HG02943 (cell line): ENCODE measurements around the gene PIK3R5.

Experiments used
- ATAC-seq: cut with Tn5 transposase; IDR thresholded peaks from one replicate; pipeline ENCODE4 v1.9.1; 2021; ENCODE audit warnings: mild to moderate bottlenecking, low read depth, moderate library complexity; ENCODE audit not compliant: unreplicated experiment

Gene PIK3R5

DNA sequence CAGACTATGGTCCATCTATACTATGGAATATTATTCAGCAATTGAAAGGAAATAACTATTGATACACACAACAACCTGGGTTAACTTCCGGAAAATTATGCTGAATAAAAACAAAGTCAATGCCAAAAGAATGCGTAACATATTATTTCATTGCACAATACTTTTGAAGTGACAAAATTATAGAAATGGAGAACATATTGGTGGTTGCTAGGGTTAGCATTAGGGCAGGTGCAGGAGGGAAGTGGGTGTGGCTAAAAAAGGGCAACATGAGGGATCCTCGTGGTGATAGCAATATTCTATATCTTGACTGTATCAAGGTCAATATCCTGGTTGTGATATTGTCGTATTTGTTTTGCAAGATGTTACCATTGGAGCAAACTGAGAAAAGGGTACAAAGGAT lies 34.9 kb downstream of the PIK3R5 start:
- no peak for ATAC-seq

GRCh38 chr17:8928347-8928746 lies 37.2 kb downstream of the PIK3R5 start:
- ATAC-seq = no peak

GRCh38 chr17:8927395-8927794 lies 38.1 kb downstream of the PIK3R5 start:
- no peak for ATAC-seq

DNA sequence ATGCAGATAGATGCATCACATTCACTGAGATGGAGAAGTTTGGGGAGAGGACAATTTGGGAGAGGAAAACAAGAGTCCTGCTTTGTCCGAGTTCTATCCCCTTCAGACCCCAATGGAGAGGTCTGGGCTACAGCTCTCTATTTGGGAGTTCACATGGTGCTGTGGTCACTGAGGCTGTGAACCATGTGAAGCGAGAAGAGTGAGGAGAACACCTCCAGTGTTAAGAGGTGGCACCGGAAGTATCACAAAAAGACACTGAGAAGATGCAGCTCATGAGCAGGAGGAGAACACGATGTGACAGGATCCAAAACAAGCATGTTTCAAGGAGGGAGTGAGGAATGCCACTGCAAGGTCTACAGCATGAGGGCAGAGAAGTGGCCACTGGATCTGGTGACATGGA lies 39.7 kb downstream of the PIK3R5 start:
- ATAC-seq = no peak

DNA sequence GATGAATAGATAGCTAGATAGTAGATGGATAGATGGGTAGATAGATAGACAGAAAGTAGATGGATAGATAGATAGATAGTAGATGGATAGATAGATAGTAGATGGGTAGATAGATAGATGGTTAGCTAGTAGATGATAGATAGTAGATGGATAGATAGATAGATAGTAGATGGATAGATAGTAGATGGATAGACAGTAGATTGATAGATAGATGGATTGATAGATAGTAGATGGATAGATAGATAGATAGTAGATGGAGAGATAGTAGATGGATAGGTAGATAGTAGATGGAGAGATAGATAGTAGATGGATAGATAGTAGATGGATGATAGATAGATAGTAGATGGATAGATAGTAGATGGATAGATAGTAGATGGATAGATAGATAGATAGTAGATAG lies 40.4 kb downstream of the PIK3R5 start:
- no peak for ATAC-seq

- peak; percentile 64 for ATAC-seq
Measured at GRCh38 chr17:8924595-8924994, 40.9 kb downstream of the PIK3R5 start.

GRCh38 chr17:8923762-8924161 lies 41.7 kb downstream of the PIK3R5 start:
- no peak for ATAC-seq

GRCh38 chr17:8922928-8923327 lies 42.6 kb downstream of the PIK3R5 start:
- no peak for ATAC-seq

DNA sequence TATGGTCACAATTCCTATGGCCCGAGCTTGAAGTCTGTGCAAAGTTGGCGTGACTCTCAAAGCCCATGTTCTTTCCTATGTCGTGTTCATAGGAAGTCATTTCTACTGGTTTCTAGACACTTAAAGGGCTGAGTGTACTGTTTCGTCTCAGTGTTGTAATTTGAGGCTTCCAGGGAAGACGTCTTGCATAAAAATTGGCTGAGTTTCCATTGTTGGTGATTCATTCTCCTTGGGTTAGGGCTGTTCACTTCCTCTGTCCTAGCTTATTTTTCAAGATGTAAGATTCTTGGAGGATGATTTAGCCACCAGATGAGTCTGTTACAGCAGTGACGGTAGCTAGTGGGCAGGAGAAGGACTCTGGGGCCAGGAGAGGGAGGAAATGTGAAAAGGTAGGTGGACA lies 43.1 kb downstream of the PIK3R5 start:
- no peak for ATAC-seq

- no peak for ATAC-seq
Measured at GRCh38 chr17:8921147-8921546, 44.4 kb downstream of the PIK3R5 start.

GRCh38 chr17:8918807-8919465 lies 46.6 kb downstream of the PIK3R5 start:
- no peak for ATAC-seq

DNA sequence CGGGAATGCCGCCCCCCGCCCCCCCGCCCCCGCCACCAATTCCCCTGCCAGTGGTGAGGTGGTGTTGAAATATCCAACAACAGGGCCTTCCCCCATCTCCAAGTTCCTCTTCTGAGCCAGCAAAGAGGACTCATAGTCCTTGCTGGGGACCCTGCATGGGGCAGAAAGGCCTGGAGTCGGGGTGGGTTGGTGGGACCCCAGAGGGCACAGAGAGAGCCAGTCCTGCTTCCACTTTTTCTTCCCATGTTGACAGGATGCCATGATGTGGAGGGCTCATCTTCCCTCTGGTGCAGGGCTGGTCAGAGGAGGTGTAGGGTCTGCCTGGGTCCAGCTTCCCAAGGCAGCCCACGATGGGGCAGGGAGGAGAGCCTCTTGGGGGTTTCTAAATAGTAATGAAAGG lies 49.0 kb downstream of the PIK3R5 start:
- ATAC-seq = no peak

- no peak for ATAC-seq
Measured at GRCh38 chr17:8914554-8914953, 51.0 kb downstream of the PIK3R5 start.

DNA sequence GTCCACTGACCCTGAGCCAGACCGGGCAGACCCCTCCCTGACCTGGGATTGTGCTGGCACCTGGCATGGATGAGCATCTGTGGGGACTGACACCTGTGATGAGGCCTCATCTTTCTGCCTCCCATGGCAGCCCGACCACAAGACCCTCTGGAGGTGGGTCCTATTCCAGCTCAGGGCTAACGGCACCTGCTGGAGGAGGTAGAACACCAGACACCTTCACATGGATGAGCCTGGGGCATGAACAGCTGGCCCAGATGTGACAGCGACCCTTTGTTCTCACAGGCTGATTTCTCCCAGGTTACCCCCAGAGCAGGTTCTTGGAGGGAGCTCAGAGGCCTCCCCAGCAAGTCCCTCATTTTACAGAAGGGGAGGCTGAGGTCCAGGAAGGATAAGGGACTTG lies 51.6 kb downstream of the PIK3R5 start:
- ATAC-seq = no peak

- ATAC-seq = no peak
Measured at GRCh38 chr17:8913091-8913490, 52.4 kb downstream of the PIK3R5 start.

DNA sequence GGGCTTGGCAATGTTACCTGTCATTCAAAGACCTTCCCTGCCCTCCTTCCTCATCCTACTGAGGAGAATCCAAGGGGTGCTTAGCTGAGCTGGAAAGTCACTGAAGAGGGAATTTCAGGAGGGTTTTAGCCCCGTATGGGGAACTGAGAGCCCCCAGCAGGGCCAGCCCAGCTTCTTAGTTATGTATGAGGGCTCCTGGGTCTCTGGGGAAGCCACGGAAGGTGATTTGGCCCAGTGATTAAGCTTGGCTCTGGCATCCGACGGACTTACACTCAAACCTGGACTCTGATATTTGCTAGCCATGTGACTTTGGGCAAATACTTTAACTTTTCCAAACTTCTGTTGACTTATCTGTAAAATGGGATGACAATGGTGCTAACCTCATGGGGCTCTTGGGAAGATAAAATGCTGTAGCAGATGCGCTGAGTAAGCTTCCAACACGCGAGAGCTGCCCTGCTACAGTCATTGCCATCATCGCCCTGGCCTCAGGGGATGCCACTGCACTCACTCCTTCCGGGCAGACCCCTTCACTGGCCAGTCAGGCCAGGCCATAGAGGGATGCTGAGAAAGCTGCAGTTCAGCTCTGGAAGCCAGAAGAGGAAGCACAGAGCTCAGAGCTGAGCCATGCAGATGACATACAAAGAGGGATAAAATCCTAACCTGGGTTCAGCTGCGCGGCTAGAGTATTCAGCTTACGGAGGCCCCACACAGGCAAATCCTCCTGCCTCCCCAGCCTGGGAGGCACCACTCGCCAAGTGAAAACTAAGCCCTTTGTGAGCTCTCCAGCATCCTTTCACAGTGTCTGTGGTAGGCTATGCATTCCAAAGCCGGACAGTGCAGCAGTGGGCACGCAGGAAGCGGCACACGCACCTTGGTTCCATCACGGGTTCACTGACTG lies 53.2 kb downstream of the PIK3R5 start:
- ATAC-seq = no peak

DNA sequence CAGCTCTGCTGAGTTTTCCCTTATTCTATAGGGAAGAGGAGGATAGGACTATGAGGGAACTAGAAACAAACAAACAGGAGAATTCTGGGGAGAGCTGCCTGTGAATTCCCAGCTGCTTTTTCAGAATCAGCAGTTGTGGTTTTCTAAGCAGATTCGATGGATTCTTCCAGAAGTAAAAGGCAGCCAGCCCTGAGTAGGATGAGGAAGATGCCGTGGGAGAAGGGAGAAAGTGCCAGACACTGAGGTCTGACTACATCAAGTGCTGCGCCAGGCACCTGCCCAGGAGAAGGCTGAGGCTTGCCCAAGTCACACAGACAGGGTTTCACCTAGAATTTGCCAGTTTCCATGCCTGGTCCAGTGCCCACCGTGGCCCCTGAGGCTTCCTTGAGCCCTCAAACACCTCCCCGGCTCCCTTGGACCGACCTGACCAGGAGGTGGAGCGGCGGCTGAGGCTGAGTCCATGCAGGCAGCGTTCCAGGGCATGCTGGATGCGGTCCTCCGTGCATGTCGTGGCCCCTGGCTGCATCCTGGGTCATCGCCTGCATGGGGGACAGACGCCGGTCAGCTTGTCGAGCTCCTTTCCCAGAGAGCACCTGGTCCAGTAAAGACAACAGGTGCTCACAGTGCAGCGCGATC lies 54.4 kb downstream of the PIK3R5 start:
- no peak for ATAC-seq

DNA sequence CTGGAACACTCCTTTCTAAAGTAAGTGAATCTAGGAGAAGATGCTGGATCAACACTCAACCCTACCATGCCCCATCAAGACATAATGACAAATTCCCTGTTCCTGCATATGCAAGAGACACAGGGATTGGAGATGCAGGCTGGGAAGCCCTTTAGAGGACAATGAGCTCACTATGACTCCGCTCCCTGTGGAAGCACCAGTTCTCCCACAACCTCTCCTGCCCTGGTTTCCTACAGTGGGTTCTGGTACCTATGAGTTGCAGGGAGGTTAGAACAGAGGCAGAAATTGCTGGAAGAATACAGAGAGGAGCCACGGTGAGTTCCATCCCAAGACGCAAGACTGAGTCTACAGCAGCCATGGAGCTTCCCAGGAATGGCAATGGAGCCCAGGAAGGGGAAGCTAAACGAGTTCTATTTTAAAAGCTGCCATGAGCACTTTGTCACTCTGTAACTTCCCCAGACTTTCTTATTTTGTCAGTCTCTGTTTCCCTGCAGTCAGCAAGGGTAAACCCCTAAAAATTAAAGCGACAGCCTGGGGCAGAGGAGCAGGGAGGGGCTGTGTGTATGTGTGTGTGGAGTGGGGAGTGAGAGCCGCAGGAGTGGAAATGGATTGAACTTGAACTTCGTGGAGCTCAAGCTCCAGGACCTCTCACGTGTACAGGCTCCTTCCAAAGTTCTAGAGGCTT lies 55.8 kb downstream of the PIK3R5 start:
- no peak for ATAC-seq

- ATAC-seq = no peak
Measured at GRCh38 chr17:8905331-8905730, 60.2 kb downstream of the PIK3R5 start.

GRCh38 chr17:8904686-8905085 lies 60.8 kb downstream of the PIK3R5 start:
- no peak for ATAC-seq

DNA sequence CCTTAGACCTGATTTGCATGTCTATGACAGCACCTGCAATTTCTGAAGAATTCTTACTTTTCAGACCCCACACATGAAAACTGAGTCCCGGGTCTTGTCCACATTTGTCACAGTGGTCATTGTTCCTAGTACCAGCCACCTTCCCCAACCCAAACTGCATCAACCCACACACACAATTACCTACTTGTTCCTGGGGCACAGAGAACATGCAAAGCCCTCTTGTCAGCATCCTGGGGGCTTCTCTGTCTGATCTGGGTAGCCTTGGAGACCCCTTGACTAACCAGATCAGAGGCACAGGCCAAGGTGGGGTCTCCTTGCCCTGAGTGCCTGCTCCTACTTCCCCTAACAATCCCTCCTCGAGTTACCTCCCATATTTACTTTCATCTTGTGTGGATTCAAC lies 61.3 kb downstream of the PIK3R5 start:
- ATAC-seq = no peak
